Measurements from ENCODE around the gene MYBPC3.

The MYBPC3 gene

DNA sequence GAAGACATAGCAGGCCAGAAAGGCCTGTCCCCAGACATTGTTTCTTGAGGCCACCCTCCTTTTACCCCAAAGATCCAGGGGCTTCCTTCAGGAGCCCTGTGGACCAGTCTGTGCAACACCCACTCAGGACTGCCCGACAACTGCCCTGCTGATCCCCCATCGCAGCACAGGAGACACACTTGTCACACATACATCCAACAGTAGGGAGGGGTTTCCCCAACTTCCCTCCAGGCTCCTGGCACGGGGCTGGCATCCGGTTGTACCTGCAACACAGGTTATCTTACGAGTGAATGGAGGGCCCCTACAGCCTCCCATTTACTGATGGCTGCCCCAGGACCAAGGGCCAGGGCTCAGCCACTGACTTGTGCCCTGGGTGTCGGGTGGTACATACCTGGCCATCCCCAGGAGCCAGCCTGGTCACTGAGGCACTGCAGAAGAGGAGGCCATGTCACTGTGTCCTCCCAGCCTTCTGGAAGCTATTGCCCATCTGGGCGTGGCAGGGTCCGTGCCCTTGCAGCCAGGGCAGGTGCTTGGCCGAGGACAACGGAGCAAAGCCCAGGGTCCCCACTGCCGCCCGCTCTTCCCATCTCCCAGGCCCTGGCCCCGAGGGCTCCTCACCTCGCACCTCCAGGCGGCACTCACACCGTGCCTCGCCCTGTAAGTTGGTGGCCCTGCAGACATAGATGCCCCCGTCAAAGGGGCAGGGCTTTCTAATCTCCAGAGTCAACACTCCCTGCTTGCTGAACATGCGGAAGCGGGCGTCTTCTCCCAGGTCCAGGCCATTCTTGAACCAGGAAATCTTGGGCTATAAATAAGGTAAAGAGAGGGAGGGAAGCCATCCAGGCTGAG, 20.8 kb downstream of the MYBPC3 start:
- TF ChIP-seq POLR2AphosphoS5 (IDR thresholded peaks at IDR 0.05; ENCODE audit: low read depth, low read length), result peak; percentile 13; the same call in 1 of the 2 replicates
- no peak for TF ChIP-seq FOXP2 (optimal IDR thresholded peaks at IDR 0.05; ENCODE audit: borderline replicate concordance, extremely low read depth, extremely low read length, insufficient read depth)
- TF ChIP-seq SIN3A (IDR thresholded peaks at IDR 0.05; ENCODE audit: borderline replicate concordance, insufficient read depth, low read length), result no peak

DNA sequence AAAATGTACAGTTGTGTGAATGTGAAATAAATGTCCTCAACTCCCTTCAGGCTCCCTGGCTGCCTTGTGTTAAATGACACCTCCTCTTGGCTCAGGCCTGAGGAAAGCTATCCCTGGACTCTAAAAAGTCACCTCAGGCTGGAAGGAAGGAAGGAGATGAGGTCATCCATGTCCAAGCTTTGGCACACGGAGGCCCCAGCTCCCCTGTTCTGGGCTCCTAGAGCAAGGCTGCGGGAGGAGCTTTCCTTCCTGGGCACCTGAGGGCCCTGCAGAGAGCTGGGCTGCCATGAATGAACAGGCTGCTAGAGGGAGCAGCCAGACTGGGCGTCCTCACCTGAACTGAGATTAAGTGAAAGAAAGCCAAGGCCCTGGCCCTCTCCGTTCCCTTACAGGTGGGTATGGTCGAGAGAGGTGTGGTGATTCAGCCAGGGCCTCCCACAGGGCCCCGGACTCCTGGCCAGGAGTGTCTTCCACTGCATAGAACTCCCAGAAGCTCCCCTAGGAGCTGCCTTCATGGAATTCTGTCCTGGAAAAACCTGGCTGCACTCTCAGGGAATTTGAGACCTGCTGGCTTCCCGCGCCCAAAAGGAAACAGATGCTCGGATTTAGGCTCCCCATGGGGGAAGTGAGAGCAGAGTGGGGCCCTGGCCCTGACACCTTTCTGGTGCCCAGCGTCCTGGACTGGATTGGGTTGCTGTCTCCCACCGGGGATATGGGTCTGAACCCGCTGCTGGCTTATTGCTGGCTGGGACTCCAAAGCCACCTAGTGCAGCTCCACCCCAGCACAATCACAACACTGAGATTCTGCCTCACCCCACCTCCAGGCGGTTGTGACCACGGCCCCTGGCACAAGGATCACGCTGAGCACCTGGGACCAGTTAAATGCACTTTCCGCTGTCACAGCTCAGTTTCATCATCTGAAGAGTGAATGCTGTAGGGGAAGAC, 22.2 kb downstream of the MYBPC3 start:
- no peak for TF ChIP-seq SIN3A (IDR thresholded peaks at IDR 0.05; ENCODE audit: borderline replicate concordance, insufficient read depth, low read length)
- no peak for TF ChIP-seq TAF1 (IDR thresholded peaks at IDR 0.05; ENCODE audit: borderline replicate concordance, insufficient read depth, low read length)
- 0 out of 2 replicates have a peak, but pooled peaks have one; percentile 16 for TF ChIP-seq POLR2AphosphoS5 (IDR thresholded peaks at IDR 0.05; ENCODE audit: low read depth, low read length)

DNA sequence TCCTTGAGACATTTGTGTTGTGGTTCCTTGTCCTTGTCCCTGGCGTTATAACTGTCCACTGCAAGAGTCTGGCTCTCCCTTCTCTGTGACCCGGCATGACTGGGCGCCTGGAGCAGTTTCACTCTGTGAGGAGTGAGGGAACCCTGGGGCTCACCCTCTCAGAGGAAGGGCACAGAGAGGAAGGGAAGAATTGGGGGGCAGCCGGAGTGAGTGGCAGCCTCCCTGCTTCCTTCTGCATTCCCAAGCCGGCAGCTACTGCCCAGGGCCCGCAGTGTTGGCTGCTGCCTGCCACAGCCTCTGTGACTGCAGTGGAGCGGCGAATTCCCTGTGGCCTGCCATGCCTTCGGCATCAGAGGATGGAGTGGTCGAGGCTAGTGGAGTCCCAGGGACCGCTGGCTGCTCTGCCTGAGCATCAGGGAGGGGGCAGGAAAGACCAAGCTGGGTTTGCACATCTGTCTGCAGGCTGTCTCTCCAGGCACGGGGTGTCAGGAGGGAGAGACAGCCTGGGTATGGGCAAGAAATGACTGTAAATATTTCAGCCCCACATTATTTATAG, 23.0 kb downstream of the MYBPC3 start:
- TF ChIP-seq SIN3A (IDR thresholded peaks at IDR 0.05; ENCODE audit: borderline replicate concordance, insufficient read depth, low read length), result no peak
- TF ChIP-seq, protein P1, sequence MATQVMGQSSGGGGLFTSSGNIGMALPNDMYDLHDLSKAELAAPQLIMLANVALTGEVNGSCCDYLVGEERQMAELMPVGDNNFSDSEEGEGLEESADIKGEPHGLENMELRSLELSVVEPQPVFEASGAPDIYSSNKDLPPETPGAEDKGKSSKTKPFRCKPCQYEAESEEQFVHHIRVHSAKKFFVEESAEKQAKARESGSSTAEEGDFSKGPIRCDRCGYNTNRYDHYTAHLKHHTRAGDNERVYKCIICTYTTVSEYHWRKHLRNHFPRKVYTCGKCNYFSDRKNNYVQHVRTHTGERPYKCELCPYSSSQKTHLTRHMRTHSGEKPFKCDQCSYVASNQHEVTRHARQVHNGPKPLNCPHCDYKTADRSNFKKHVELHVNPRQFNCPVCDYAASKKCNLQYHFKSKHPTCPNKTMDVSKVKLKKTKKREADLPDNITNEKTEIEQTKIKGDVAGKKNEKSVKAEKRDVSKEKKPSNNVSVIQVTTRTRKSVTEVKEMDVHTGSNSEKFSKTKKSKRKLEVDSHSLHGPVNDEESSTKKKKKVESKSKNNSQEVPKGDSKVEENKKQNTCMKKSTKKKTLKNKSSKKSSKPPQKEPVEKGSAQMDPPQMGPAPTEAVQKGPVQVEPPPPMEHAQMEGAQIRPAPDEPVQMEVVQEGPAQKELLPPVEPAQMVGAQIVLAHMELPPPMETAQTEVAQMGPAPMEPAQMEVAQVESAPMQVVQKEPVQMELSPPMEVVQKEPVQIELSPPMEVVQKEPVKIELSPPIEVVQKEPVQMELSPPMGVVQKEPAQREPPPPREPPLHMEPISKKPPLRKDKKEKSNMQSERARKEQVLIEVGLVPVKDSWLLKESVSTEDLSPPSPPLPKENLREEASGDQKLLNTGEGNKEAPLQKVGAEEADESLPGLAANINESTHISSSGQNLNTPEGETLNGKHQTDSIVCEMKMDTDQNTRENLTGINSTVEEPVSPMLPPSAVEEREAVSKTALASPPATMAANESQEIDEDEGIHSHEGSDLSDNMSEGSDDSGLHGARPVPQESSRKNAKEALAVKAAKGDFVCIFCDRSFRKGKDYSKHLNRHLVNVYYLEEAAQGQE (IDR thresholded peaks at IDR 0.05; ENCODE audit: insufficient read depth in 1 of 2, low read depth in 2 of 2, low read length in 2 of 2), result no peak
- TF ChIP-seq FOXP2 (optimal IDR thresholded peaks at IDR 0.05; ENCODE audit: borderline replicate concordance, extremely low read depth, extremely low read length, insufficient read depth), result no peak
- no peak for TF ChIP-seq TAF1 (IDR thresholded peaks at IDR 0.05; ENCODE audit: borderline replicate concordance, insufficient read depth, low read length)

DNA sequence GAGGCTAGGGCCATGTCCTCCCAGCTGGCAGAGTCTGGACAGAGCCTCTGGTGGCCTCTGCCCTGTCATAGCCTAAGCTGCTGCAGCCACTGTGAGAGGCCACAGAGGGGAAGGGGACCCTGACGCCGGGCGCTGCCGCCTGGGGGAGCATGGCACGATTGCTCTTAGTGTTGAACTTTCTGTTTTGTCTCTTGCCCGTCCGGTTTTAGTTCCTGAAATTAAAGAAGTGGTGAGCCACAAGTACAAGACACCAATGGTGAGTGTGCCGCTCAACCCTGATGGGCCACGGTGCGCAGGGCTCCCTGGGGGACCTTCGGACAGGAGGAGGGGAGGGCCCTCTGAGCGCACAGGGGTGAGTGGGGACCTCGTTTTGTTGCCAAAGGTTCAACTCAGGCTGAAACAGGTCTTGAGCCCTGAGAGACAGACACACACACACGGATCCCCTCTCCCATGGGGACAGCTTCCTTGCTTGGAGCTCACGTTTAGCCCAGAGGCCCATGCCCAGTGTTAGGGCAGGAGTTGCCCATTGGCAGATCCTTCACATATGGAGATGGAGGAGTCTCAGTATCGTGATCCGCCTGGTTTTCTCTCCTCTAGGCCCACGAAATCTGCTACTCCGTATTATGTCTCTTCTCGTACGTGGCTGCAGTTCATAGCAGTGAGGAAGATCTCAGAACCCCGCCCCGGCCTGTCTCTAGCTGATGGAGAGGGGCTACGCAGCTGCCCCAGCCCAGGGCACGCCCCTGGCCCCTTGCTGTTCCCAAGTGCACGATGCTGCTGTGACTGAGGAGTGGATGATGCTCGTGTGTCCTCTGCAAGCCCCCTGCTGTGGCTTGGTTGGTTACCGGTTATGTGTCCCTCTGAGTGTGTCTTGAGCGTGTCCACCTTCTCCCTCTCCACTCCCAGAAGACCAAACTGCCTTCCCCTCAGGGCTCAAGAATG, 23.8 kb downstream of the MYBPC3 start:
- TF ChIP-seq SIN3A (IDR thresholded peaks at IDR 0.05; ENCODE audit: borderline replicate concordance, insufficient read depth, low read length), result no peak
- TF ChIP-seq, protein P1 (IDR thresholded peaks at IDR 0.05; ENCODE audit: insufficient read depth in 1 of 2, low read depth in 2 of 2, low read length in 2 of 2), result no peak
- TF ChIP-seq FOXP2 (optimal IDR thresholded peaks at IDR 0.05; ENCODE audit: borderline replicate concordance, extremely low read depth, extremely low read length, insufficient read depth), result no peak
- no peak for TF ChIP-seq TAF1 (IDR thresholded peaks at IDR 0.05; ENCODE audit: borderline replicate concordance, insufficient read depth, low read length)
- no peak for TF ChIP-seq POLR2AphosphoS5 (IDR thresholded peaks at IDR 0.05; ENCODE audit: low read depth, low read length)

DNA sequence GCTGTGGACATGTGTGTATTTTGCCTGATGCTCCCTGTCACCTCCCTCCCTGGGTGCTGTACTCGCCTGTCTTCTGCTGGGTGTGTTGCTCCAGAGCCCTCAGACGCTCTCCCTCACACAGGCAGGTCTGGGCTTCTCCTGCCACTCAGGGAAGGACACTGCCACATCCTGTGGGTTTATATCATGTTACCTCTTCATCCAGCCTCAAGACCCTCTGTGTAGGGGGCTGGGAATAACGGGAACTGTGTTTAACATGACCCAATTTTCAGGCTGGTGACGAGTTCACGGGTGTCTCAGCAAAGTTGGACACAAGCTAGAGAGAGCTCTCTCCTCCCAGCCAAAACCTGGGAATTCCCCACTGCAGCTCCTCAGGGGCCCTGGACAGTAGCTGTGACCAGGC, 24.6 kb downstream of the MYBPC3 start:
- TF ChIP-seq TAF1 (IDR thresholded peaks at IDR 0.05; ENCODE audit: borderline replicate concordance, insufficient read depth, low read length), result no peak
- TF ChIP-seq FOXP2 (optimal IDR thresholded peaks at IDR 0.05; ENCODE audit: borderline replicate concordance, extremely low read depth, extremely low read length, insufficient read depth), result no peak
- TF ChIP-seq SIN3A (IDR thresholded peaks at IDR 0.05; ENCODE audit: borderline replicate concordance, insufficient read depth, low read length), result no peak
- TF ChIP-seq, protein P1 (IDR thresholded peaks at IDR 0.05; ENCODE audit: insufficient read depth in 1 of 2, low read depth in 2 of 2, low read length in 2 of 2), result no peak
- TF ChIP-seq POLR2AphosphoS5 (IDR thresholded peaks at IDR 0.05; ENCODE audit: low read depth, low read length), result no peak
